GM19025 (cell line): ENCODE results near the gene C1QTNF8.

ENCODE experiments used
- ATAC-seq: cut with Tn5 transposase; IDR thresholded peaks from one replicate; pipeline ENCODE4 v1.9.1; 2021; ENCODE audit warnings: mild to moderate bottlenecking, low read depth, moderate library complexity; ENCODE audit not compliant: unreplicated experiment

The C1QTNF8 gene

DNA sequence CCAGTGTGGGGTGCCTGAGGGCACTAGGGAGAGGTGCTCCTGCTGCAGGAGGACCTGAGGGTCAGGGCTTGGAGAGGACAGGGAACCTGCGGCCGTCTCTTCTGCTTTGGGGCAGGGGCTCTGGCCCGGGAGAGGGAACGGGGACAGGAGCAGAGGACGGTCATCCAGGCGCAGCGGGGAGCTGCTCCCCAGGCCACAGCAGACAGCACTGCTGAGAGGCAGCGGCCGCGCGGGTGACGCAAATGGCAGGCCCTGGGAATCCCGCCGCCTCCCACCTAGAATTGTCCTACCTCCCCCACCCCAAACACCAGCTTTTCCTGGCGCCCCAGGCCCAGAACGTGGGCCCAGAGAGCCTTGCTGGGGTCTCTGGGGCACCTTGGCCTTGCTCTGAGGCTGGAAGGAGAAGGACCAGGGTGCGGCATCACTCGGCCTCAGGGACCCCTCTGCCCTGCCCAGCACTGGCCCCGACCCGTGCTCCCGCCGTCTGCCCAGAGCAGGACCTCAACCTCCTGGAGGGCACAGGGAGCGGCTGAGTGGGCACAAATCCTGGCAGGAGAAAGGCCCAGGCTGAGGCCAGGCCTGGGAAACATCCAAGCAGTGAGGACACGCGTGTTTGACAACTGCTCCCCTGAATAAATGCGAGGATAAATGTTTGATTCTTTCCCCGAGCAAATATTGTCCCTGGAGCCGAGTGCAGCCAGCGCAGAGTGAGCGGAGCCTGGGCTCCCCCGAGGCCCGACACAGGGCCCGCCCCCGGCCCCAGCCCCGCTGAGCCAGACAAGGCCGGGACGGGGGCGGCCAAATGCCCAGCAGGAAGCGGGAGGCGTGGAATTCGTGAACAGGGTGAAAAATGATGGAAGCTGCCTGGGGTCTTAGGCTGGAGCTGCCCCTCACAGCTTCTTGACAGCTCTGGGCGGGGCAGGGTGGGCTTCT, 15.0 kb downstream of the C1QTNF8 start:
- no peak for ATAC-seq

DNA sequence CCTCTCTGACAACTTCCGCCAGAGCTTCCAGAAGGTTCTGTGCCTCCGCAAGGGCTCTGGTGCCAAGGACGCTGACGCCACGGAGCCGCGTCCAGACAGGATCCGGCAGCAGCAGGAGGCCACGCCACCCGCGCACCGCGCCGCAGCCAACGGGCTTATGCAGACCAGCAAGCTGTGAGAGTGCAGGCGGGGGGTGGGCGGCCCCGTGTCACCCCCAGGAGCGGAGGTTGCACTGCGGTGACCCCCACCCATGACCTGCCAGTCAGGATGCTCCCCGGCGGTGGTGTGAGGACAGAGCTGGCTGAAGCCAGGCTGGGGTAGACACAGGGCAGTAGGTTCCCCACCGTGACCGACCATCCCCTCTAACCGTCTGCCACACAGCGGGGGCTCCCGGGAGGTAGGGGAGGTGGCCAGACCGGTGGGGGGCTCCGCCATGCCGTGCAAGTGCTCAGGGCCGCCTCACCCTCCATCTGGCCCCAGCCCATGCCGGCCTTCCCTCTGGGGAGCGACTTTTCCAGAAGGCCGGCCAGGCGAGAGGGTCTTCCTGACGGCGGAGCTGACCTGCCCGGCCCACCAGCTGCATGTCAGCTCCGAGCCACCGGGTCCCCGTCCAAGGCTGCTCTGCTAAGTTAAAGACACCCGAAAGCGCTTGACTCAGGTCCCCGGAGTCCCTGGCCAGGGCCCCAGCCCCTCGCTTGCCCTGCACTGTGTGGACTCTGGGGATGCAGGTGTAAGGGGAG, 16.1 kb downstream of the C1QTNF8 start:
- ATAC-seq, result no peak

DNA sequence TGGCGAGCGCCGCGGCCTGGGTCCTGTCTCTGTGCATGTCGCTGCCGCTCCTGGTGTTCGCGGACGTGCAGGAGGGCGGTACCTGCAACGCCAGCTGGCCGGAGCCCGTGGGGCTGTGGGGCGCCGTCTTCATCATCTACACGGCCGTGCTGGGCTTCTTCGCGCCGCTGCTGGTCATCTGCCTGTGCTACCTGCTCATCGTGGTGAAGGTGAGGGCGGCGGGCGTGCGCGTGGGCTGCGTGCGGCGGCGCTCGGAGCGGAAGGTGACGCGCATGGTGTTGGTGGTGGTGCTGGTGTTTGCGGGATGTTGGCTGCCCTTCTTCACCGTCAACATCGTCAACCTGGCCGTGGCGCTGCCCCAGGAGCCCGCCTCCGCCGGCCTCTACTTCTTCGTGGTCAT, 16.7 kb downstream of the C1QTNF8 start:
- ATAC-seq, result no peak

DNA sequence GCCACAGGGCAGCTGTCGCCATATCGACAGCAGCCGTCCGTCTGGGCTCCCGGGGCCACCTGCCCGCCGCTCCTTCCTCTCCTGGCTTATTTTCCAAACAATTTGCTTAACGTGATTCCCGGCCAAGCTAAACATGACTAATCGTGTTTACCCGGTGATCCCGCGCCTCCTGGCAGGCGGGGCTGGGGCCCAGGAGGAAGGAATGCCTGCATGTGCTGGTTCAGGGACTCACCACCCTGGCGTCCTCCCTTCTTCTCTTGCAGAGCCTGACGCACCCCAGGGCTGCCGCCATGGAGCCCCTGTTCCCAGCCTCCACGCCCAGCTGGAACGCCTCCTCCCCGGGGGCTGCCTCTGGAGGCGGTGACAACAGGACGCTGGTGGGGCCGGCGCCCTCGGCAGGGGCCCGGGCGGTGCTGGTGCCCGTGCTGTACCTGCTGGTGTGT, 17.4 kb downstream of the C1QTNF8 start:
- no peak for ATAC-seq

DNA sequence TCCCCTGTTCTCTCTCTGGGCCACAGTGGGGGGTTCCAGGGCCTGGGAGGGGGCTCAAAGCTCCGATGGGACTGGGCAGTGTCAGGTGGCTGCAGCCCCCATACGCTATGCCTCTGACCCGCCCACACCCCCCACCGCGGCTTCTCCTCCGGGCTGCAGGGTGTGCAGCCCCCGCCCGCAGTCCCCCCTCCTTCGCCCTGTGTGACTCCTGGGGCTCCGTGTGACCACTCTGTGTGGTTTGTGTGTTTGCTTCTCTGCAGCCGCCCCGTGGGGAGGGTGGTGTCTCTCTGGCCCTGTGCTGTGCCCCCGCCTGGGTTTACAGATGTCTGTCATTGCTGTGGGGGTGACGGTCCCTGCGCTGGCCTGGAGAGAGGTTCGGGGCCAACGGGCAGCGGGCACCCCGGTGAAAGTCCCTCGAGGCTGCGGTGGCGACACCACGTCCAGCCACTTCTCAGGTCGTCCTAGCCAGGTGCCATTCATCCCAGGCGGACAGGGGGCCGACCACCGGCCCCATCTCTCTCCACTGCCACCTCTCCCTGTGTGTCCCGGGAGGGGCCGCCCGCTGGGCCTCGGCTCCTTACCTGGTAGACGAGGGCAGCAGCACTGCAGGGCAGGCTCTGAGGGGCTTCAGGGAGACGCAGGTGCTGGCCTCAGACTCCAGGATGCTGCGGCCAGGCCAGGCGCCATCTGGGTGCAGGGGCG, 18.0 kb downstream of the C1QTNF8 start:
- no peak for ATAC-seq

DNA sequence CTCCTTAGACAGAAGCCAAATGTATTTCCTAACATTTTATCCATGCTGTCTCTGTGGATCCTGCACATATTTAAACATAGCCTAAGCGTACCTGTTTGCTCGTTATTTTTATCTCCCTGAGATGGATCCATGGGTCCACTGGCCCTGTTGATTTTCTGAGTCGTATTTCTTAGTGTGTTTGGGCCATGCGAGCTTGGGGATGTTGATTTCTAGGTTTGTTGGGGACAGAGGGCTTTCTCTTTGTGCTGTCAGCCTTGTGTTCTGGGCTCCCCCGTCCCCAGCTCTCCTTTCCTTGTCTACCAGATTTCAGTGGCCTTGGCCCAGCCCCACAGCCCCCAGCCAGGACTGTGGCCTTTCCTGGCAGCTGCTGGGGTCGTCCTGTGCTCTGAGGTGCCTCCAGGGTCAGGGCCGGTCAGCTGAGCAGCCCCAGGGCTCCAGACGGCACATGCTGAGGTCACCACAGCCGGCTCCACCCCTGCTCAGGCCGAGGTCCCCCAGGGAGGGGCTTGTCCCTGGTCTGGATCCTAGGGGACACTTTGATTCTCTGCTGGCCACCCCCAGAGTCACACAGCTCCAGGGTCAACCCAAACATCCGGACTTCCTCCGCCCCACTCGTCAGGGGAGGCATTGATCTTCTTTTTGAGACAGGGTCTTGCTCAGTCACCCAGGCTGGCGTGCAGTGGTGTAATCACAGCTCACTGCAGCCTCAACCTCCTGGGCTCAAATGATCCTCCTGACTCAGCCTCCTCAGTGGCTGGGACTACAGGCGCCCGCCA, 19.1 kb downstream of the C1QTNF8 start:
- no peak for ATAC-seq

DNA sequence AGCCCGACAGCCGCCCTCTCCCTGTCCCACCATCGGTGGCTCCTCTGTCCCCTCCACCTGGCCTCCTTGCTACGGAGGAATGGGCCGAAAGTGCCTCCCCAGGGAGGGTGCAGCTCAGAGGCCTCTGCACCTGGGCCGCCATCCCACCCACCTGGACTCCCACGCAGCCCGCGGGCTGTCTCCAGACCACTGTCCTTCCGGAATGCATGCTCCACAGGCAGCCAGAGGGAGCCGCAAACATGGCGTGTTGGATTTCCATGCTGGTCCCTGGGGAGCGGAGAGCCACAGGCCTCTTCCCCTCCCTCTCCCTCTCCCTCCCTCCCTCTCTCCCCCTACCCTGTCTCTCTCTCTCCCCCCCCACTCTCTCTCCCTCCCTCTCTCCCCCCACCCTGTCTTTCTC, 20.5 kb downstream of the C1QTNF8 start:
- ATAC-seq, result no peak

DNA sequence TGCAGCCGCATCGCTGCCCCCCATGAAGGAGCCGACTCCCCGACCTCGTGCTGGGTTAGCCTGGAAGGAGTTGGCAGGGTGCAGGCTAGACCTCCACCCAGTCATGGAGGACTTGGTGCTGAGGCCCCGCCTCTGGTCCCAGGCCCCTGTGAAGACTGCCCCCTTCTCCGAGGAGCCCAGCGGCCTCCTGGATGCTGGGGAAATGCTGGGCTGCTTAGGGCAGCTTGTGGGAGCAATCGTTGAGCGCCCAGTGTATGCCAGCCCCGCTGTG, 21.7 kb downstream of the C1QTNF8 start:
- no peak for ATAC-seq

DNA sequence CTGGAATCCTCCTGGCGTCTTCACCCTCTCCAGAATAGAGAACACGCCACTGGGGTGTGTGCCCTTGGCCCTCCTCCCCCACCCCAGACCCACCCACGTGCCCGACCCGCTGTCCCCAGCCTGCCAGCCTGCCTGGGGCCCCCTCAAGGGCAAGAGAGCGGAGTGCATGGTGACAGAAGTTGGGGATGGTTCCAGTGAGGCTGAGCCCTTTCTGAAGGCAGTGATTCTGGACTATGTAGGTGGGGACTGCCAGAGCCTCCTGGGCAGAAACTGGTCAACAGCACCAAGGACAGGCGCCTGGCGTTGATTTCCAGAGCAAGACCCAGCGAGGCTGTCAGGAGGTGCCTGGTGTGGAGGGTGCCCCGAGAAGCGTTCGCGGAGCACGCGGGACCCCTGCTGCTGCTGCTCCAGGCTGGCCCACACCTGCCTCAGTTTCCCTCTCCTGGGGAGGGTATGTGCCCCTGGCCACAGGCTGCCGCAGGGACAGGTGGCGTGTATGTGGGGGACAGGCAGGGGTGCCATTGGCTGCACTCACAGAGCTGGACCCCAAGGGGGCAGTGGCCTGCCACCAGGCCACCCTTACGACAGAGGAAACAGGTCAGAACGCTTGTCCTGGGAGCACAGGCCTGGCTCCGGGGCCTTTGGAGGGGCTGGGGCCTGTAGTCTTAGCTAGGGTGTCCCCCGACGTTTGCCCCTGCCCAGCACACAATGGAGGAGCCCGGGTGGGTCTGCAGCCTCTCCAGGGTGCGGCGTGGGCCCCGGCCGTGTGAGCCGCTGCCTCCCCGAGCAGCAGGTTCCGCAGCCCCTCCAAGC, 22.3 kb downstream of the C1QTNF8 start:
- no peak for ATAC-seq

DNA sequence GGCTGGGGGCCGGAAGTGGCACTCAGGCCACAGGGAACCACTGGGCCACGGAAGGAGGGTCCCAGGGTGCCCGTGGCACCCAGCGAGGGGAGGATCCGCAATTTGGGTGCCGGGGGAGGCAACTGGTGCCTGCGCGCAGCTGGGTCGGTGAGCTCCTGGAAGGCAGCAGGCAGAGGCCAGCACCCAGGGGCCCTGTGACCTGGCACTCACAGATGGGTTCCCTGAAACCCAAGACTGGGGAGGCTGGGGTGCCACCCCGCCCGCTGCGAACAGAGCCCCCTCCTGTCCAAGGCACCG, 22.8 kb downstream of the C1QTNF8 start:
- no peak for ATAC-seq

DNA sequence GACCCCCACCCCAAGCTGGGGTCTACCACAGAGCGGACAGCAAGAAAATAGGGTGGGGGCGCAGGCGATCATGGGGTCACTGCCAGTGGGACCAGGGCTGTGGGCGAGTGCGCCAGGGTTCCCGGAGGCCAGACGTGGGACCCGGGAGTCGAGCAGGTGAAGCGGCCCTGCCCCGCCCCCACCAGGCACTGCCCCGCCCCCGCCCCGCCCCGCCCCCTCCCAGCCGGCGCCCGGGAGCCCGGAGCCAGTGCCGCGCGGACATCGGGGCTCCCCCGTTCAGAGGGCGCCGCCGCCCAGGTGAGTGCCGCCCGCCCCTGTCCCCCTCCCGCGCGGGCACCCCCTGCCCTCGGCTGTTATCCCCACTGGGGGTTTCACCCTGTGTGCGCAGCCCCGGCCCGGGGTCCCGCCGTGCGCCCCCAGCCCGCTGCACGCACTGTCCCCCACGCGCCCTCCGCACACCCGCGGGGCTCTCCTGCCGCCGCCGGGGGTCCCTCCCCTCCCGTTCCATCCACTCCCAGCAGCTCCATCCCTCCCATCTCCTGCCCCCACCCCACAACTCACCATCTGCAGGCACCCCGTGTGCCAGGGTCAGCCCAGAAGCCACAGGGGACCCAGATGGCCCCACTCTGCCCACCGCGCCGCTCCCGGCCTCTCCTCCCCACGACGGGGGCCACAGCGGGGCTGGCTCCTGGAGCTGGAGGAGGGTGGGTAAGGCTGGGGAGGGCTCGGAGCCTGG, 23.4 kb downstream of the C1QTNF8 start, which contains the start of gene SSTR5:
Gene SSTR5, plus strand, starts transcription at position 222 of the 736 bp plus-strand sequence. CDS start 6,122 bp downstream, outside the sequence.
- ATAC-seq, result no peak

DNA sequence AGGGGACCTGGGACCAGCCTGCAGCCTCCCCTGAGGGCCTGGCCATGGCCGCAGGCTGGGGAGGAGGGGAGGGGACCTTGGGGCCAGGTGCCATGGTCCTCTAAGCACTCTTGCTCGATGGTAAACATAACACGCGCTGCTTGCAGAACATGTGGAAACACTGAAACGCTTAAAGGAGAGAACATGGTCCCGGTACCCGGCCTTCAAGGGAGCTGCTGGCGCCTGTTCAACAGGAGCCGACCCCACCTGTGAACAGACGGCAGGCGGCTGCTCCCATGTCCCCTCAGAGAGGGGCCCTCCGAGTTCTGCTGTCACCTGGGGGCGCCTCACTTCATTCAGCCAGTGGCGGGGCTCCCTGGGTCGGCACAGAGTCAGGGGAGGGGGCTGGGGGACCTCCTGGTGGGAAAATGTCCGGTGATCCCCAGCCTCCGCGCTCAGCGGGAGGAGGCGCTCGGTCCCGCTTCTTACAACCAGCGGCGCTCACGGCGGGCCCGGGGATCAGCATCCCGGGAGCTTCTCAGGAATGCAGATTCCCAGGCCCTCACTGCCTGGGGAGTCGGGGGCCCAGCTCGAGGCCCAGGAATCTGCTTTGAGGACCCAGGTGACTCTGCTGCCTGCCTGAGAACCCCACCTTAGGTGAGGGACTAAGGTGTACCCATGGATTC, 24.4 kb downstream of the C1QTNF8 start:
- no peak for ATAC-seq

DNA sequence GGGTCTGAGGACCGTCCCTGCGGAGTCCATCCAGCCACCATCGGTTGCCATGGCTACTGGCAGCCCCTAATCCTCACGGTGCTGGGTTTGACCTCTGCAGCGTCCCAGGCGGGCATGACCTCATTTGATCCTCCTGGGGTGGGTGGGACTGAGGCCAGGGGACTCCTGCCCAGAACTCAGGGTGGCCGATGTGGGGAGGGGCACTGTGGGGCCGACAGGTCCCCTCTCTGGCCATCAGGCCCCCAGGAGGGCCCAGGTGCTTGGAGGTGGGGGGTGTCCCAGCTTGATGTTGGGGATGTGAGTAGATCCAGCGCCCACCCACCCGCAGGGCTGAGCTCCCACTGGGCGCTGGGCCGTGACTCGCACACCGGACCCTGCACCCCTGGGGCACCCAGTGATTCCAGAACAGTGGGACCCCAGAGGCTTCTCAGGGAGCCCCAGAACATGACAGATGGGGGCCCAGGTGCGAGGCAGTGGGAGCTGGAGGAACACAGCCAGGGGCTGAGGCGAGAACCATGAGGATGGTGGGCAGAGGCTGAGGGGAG, 25.1 kb downstream of the C1QTNF8 start:
- ATAC-seq, result no peak

DNA sequence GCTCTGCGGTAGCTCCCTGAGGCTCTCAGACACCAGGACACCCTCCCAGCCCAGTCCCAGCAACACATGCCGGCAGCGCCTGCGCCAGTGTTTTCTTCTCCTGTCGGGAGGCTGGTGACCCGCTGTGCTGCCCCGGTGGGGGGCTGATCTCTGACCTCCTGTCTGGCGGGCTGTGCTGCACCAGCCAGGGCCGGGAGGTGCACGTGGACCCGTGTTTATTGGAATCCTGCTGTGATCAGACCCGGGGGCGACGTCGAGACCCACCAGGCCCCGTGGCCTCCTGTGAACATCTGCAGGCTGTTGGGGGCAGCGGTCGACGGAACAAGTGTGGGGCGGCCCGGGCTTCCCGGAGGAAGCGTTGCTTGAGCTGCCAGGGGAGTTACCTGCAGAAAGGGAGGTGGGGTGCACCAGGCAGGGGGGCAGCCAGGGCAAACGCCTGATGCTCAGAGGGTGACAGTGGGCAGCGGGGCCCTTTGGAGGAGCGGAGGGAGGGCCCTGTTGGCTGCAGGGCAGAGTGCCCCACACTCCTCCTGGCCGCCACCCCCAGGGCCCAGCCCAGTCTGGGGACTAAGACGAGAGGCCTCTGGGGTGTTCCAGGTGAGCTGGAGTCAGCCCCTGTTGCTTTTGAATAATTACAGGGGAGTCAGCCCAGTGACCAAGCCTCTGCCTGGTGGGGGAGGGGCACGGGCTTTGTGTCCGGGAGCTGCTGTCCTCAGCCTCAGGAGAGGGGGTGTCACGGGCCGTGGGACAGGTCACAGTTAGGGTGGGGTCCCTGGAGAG, 25.8 kb downstream of the C1QTNF8 start:
- no peak for ATAC-seq

DNA sequence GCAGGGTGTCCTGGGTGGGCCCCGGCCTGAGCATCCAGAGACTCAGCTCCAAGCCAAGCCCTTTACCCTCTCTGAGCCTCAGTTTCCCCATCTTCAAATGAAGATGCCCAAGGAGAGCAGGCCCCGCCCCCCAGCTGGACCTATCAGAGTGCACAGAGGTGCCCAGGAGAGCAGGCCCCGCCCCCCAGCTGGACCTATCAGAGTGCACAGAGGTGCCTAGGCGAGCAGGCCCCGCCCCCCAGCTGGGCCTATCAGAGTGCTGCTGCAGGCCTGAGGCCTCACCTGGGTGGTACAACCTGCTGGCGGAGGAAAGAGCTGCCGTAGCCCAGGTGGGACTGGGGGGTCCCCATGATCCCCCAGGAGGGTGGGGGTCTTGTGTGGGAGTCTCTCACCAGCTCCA, 26.9 kb downstream of the C1QTNF8 start:
- ATAC-seq, result no peak

DNA sequence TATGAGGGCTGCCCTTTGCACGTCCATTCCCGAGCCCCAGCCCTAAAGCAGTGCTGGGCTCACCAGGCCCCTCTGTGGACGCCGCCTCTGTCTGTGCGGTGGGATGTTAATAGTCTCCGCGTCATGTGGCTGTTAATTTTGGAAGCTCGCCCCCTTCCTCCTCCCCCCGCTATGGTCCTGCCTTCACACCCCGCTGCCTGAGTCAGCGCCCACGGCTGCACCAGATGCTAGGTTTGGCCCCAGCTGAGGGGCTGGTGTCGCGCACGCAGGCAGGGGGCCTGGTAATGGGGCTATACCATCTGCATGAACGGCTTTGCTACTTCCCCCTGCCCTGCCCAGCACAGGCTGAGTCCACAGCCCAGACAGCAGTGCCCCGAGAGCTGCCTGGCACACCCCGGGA, 27.6 kb downstream of the C1QTNF8 start:
- no peak for ATAC-seq

DNA sequence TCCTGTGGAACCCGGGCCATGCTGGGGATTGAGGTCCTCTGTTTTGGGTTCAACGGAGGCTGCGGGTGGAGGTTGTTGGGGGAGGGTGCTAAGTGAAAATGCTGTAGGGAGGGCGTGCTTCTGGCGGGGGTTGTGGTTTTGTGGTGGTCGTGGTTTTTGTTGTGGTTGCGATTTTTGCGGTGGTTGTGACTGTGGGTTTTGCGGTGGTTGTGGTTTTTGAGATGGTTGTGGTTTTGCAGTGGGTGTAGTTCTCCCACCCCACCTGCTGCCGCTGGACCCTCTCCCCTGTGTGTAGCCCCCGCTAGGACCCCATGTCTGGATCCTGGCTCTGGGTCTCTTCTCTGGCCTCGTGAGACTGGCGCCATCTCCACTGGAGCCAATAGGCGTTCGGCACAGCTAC, 28.4 kb downstream of the C1QTNF8 start:
- no peak for ATAC-seq
